K562 (cell line): ENCODE results near the gene LDLR. TPM values are rescaled to one million over a fixed set of nuclear protein-coding genes. Genes with fewer than 3 reads are reported as not detected.

Source experiments
- ATAC-seq: fragments of 200-7000 bp; cut with Tn5 transposase; 3 replicates; pipeline ENCODE4 v1.9.1; 2020; ENCODE audit warnings: moderate library complexity
- BruUV-seq: library from RNA; stranded (reverse); fragments of 400-500 nt; replicated peaks from 2 replicates; lab custom pipeline; 2021; lab: Mats Ljungman, UMichigan
- CTCF ChIA-PET: fragments of 300-600 bp; formaldehyde crosslinking; extraction: SDS; loops from one replicate; lab custom pipeline; 2021; ENCODE audit warnings: low intra/inter-chr PET ratio; lab: Yijun Ruan, JAX
- POLR2A ChIA-PET: fragments of 300-600, 350-650 bp; sonication (Branson Sonifier 250); formaldehyde crosslinking; extraction: SDS; loops from one replicate; lab custom pipeline; 2021; ENCODE audit warnings: antibody characterized with exemption, inconsistent platforms; lab: Yijun Ruan, JAX
- DNase-seq, 4 experiments: peaks; one replicate each; pipeline versions ENCODE4 v3.0.0 to v3.0.0-alpha.2; 2011 to 2018; ENCODE audit warnings: low spot score in 3 of 4, mixed read lengths in 3 of 4; ENCODE audit errors: extremely low read depth in 1 of 4
- FAIRE-seq: peaks from 2 replicates; lab custom pipeline; 2011; peaks lifted over from hg19 to GRCh38; lab: Jason Lieb, UNC
- H2AFZ ChIP-seq: 2 replicates; pipeline ENCODE4 v1.6.0; 2011; ENCODE audit warnings: low read depth, low read length, control low read depth, inconsistent platforms
- H3K27ac ChIP-seq: fragments of 200-600 bp; 3 replicates; pipeline ENCODE4 v1.8.0; 2011; ENCODE audit warnings: low read depth, mild to moderate bottlenecking, control low read depth, inconsistent platforms, low read length, moderate library complexity, mixed read lengths; ENCODE audit errors: extremely low read depth
- H3K27me3 ChIP-seq, 2 experiments: fragments of 300-600 bp in 1 of 2; 2 replicates in 1 of 2; 3 replicates in 1 of 2; pipeline versions ENCODE4 v1.6.0 to v1.8.0; 2011; ENCODE audit warnings: inconsistent platforms in 2 of 2, low read length in 2 of 2, mild to moderate bottlenecking in 1 of 2, mixed read lengths in 1 of 2, moderate library complexity in 1 of 2; ENCODE audit not compliant: control insufficient read depth in 2 of 2, insufficient read depth in 2 of 2
- H3K36me3 ChIP-seq: fragments of 300-600 bp; 3 replicates; pipeline ENCODE4 v1.8.0; 2011; ENCODE audit warnings: mild to moderate bottlenecking, low read length, inconsistent platforms; ENCODE audit not compliant: control insufficient read depth, insufficient read depth
- H3K4me1 ChIP-seq, 2 experiments: fragments of 200-600 bp in 1 of 2; replicated peaks in 1 of 2; 2 replicates in 1 of 2; 3 replicates in 1 of 2; pipeline versions ENCODE4 v1.5.1 to v1.8.0; 2011; ENCODE audit warnings: inconsistent platforms in 2 of 2, low read length in 2 of 2, mild to moderate bottlenecking in 1 of 2, mixed read lengths in 1 of 2, moderate library complexity in 1 of 2; ENCODE audit not compliant: control insufficient read depth in 2 of 2, insufficient read depth in 2 of 2
- H3K4me2 ChIP-seq: 2 replicates; pipeline ENCODE4 v1.6.1; 2011; ENCODE audit warnings: low read length, control low read depth, inconsistent platforms, mixed read lengths; ENCODE audit not compliant: insufficient read depth
- H3K4me3 ChIP-seq: fragments of 200-600 bp; sonication (generic), shearing (Covaris generic); 2 replicates; pipeline ENCODE4 v1.5.1; 2016; ENCODE audit warnings: control low read depth, inconsistent platforms
- H3K79me2 ChIP-seq: fragments of 200-600 bp; 3 replicates; pipeline ENCODE4 v1.8.0; 2011; ENCODE audit warnings: low read length, inconsistent platforms; ENCODE audit not compliant: control insufficient read depth, insufficient read depth
- H3K9ac ChIP-seq, 2 experiments: 2 replicates each; pipeline versions ENCODE4 v1.6.0 to v1.6.1; 2011; ENCODE audit warnings: low read depth in 2 of 2, low read length in 2 of 2, control low read depth in 1 of 2, inconsistent platforms in 1 of 2, mild to moderate bottlenecking in 1 of 2, mixed read lengths in 1 of 2; ENCODE audit not compliant: insufficient read depth in 1 of 2
- H3K9me1 ChIP-seq: one replicate; pipeline ENCODE4 v1.6.0; 2011; ENCODE audit warnings: inconsistent platforms, mild to moderate bottlenecking, low read length, moderate library complexity; ENCODE audit not compliant: control insufficient read depth, insufficient read depth
- H3K9me3 ChIP-seq: replicated peaks from 2 replicates; pipeline ENCODE4 v1.5.1; 2011; ENCODE audit warnings: low read depth, low read length, inconsistent platforms; ENCODE audit not compliant: control insufficient read depth, insufficient read depth
- H4K20me1 ChIP-seq: replicated peaks from 2 replicates; pipeline ENCODE4 v1.6.1; 2011; ENCODE audit warnings: low read length, inconsistent platforms, mixed read lengths; ENCODE audit not compliant: control insufficient read depth, insufficient read depth
- CHAMP1 ChIP-seq: fragments of 450-650 bp; IDR thresholded peaks from 2 replicates; pipeline ENCODE4 v1.6.1; 2016; ENCODE audit warnings: mild to moderate bottlenecking
- DEAF1 ChIP-seq: fragments of 450-650 bp; formaldehyde crosslinking; IDR thresholded peaks from 2 replicates; pipeline ENCODE4 v1.4.0; 2020; ENCODE audit warnings: mild to moderate bottlenecking, moderate library complexity
- E2F3 ChIP-seq: fragments of 250-450 bp; sonication (Bioruptor Pico); IDR thresholded peaks from 2 replicates; pipeline ENCODE4 v1.4.0; 2020; ENCODE audit warnings: mild to moderate bottlenecking
- MYNN ChIP-seq, 2 experiments: sonication (generic); formaldehyde crosslinking in 1 of 2; IDR thresholded peaks; 2 replicates each; pipeline versions ENCODE4 v1.5.0 to v1.6.1; 2016 to 2020; ENCODE audit warnings: antibody characterized with exemption in 1 of 2, missing genetic modification reagents in 1 of 2
- POLR2G ChIP-seq: fragments of 200-400 bp; formaldehyde crosslinking; IDR thresholded peaks from 2 replicates; pipeline ENCODE4 v1.6.1; 2017; ENCODE audit warnings: low read depth, mild to moderate bottlenecking, antibody characterized with exemption, low read length, moderate library complexity
- POLR3A ChIP-seq: IDR thresholded peaks from 2 replicates; pipeline ENCODE4 v1.6.1; 2011; ENCODE audit warnings: borderline replicate concordance, mild to moderate bottlenecking, moderate library complexity; ENCODE audit not compliant: insufficient read length, insufficient read depth; ENCODE audit errors: extremely low read depth
- TFAP4 ChIP-seq: sonication (generic); formaldehyde crosslinking; IDR thresholded peaks from 2 replicates; pipeline ENCODE4 v1.8.0; 2022; ENCODE audit warnings: missing genetic modification reagents, mild to moderate bottlenecking, moderate library complexity, borderline replicate concordance
- TRIM24 ChIP-seq, 2 experiments: fragments of 450-650 bp; IDR thresholded peaks; 2 replicates each; pipeline ENCODE4 v1.6.1; 2016
- ZNF507 ChIP-seq: conservative IDR thresholded peaks from 2 replicates; pipeline ENCODE4 v1.6.1; 2017; ENCODE audit warnings: missing genetic modification characterization, missing compliant biosample characterization
- ZNF609 ChIP-seq: sonication (generic); formaldehyde crosslinking; IDR thresholded peaks from 2 replicates; pipeline ENCODE4 v1.8.1; 2023; ENCODE audit warnings: missing genetic modification reagents, mild to moderate bottlenecking, borderline replicate concordance
- WGBS: fragments of 100-300 bp; shearing (Covaris generic); methylation state at CpG from one replicate; pipeline ENCODE4 v1.1.6; 2016; ENCODE audit warnings: low coverage, mixed read lengths; ENCODE audit not compliant: insufficient coverage; ENCODE audit errors: missing lambda C conversion rate; 5-methylcytosine and 5-hydroxymethylcytosine counted together
- in situ Hi-C: fragments of 300-500 bp; cut with MboI; formaldehyde crosslinking; loops from 4 replicates; pipeline ENCODE4 v1.15.0; 2018; ENCODE audit warnings: inconsistent platforms, mixed read lengths
- intact Hi-C: fragments of 100-400 bp; cut with micrococcal nuclease; formaldehyde crosslinking; loops from 2 replicates; pipeline ENCODE4 v1.14.2; 2022
- polyA plus RNA-seq, 8 experiments: library from polyadenylated mRNA; depleted of rRNA in 4 of 8; stranded (reverse) in 5 of 8; unstranded in 3 of 8; fragments of >200 nt; fragmentation: Nextera tagmentation in 2 of 8; fragmentation: Illumina TruSeq in 1 of 8; extraction: Ambion mirVana in 2 of 8; extraction: Trizol in 1 of 8; gene quantifications; 2 replicates each; pipeline versions ENCODE4 v1.2.1 to v1.2.3, GENCODE V29; 2011 to 2014; ENCODE audit warnings: inconsistent platforms in 1 of 8, missing spikeins in 1 of 8
- total RNA-seq, 7 experiments: library from RNA; depleted of rRNA in 6 of 7; stranded (reverse); fragments of >200 nt in 6 of 7; fragmentation: Illumina TruSeq in 2 of 7; extraction: Trizol in 2 of 7; gene quantifications; 2 replicates each; pipeline versions ENCODE4 v1.2.1 to v1.2.3, GENCODE V29; 2011 to 2021; ENCODE audit warnings: low replicate concordance in 1 of 7

Gene LDLR
- total and polyA plus RNA-seq, 9 of the 15 experiments (the other 6 are each of a cell fraction or from before 2014, with no cell fraction given) = 19.9 to 114 (median 56.3) TPM

GRCh38 chr19:11113140-11113708, 24.0 kb downstream of the LDLR start:
- H3K4me1 ChIP-seq = peaks cover 0 to 8% of the 10 kb centered on the region in 2 experiments; a peak in 1 of 5 replicates
- 0 out of 4 replicates have a peak overlapping the region, but pooled peaks of 1 of the 2 experiments have one; percentile 22 for H3K9ac ChIP-seq
- H3K27ac ChIP-seq = no peak overlapping the region
- ATAC-seq = no peak
- no peak for FAIRE-seq
- H3K9me3 ChIP-seq = no peaks in the 10 kb centered on the region
- peaks cover 98% of the 10 kb centered on the region for H3K36me3 ChIP-seq
- H3K9me1 ChIP-seq = peaks cover 4% of the 10 kb centered on the region
- H2AFZ ChIP-seq = no peak overlapping the region
- H4K20me1 ChIP-seq = peaks cover 9% of the 10 kb centered on the region
- in situ Hi-C loops (no loop called here), intact Hi-C loops (no loop called here)
- 92% methylated on average over 23 of the region's 27 CpGs for WGBS
- TSS peak; percentile 6 for BruUV-seq
- peaks cover 36% of the 10 kb centered on the region for H3K79me2 ChIP-seq
- no peak overlapping the region for H3K4me2 ChIP-seq
- DNase-seq = peak in 1 of 4 experiments; percentile 20
- POLR2A ChIA-PET = interaction anchor here (1.0 to 1.7 kb wide), 3 partner anchors 8 to 9 kb away, joined by 4 to 6 read pairs (median 4); no protein-coding TSS in a partner anchor
- no peak overlapping the region for H3K4me3 ChIP-seq
- no peaks in the 10 kb centered on the region for H3K27me3 ChIP-seq
- CTCF ChIA-PET = interaction anchor here (0.6 kb wide), 1 partner anchor 12 kb away, joined by 3 read pairs; no protein-coding TSS in a partner anchor
- no peak for TF ChIP-seq MYNN (IDR thresholded peaks at IDR 0.05)
- TF ChIP-seq MYNN (CRISPR knock-in tag; IDR thresholded peaks at IDR 0.05) = no peak
- TF ChIP-seq ZNF507 (tag) = no peak
- TF ChIP-seq POLR2G = peak; percentile 77
- no peak for TF ChIP-seq ZNF609
- no peak for TF ChIP-seq TFAP4 (CRISPR knock-in tag)
- no peak for TF ChIP-seq DEAF1 (CRISPR knock-in tag)
- TF ChIP-seq CHAMP1 = no peak
- no peak for TF ChIP-seq E2F3 (CRISPR knock-in tag)
- TF ChIP-seq POLR3A = no peak
- no peak for TF ChIP-seq TRIM24 (IDR thresholded peaks at IDR 0.05)
